Large intestine (tissue), 3 donors: ENCODE results near the gene ACADSB. TPM values are rescaled to one million over a fixed set of nuclear protein-coding genes. Genes with fewer than 3 reads are reported as not detected.

ENCODE experiments used
- DNase-seq, 2 donors: peaks; one replicate each; pipeline versions ENCODE4 v3.0.0 to v3.0.0-alpha.2; 2013
- H3K27ac ChIP-seq: one replicate; pipeline ENCODE4 v1.5.1; 2013; ENCODE audit warnings: low read length
- H3K27me3 ChIP-seq: 2 replicates; pipeline ENCODE4 v1.6.1; 2013; ENCODE audit warnings: low read length; ENCODE audit not compliant: control insufficient read depth, insufficient read depth
- H3K36me3 ChIP-seq: 2 replicates; pipeline ENCODE4 v1.6.1; 2013; ENCODE audit warnings: low read length; ENCODE audit not compliant: control insufficient read depth, insufficient read depth
- H3K4me1 ChIP-seq: one replicate; pipeline ENCODE4 v1.6.1; 2013; ENCODE audit warnings: low read length; ENCODE audit not compliant: control insufficient read depth, insufficient read depth
- H3K4me3 ChIP-seq: one replicate; pipeline ENCODE4 v1.5.1; 2013; ENCODE audit warnings: low read length
- H3K9me3 ChIP-seq: one replicate; pipeline ENCODE4 v1.6.1; 2013; ENCODE audit warnings: mild to moderate bottlenecking, low read depth, low read length, moderate library complexity; ENCODE audit not compliant: control insufficient read depth
- WGBS: methylation state at CpG from one replicate; pipeline ENCODE4 v1.1.5; 2013; ENCODE audit warnings: low lambda C conversion rate; ENCODE audit not compliant: insufficient coverage; 5-methylcytosine and 5-hydroxymethylcytosine counted together
- polyA plus RNA-seq: library from polyadenylated mRNA; unstranded; fragments of 120-200 nt; gene quantifications from one replicate; pipeline ENCODE4 v1.2.1, GENCODE V29; 2013

ACADSB gene
- polyA plus RNA-seq, 1 donor = 19.6 TPM

DNA sequence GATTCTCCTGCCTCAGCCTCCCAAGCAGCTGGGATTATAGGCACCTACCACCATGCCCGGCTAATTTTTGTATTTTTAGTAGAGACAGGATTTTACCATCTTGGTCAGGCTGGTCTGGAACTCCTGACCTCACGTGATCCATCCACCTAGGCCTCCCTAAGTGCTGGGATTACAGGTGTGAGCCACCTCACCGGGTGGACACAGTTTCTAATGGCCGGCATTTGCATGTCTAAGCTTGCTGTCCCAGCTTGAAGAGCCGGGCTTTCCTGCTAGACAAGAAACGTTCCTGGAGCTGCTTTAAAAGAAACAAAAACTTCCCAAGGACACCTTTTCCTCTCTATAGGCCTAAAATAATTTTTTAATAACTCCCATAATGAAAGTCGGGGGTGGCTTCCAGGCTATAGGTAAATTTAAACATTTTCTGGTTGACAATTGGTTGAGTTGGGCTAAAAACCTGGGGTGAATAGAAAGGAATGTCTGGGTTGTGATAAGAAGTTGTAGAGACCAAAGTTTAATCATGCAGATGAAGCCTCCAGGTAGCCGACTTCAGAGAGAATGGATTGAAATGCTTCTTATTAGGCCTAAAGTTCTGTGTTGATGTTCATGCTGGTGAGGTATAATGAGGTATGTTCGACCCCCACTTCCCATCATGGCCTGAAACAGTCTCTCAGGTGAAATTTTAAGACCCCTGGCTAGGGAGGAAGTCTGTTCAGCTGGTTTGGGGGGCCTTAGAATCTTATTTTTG, 8.8 kb downstream of the ACADSB start:
- no peaks in the 10 kb centered on the region for H3K36me3 ChIP-seq
- no peak overlapping the region for H3K27ac ChIP-seq
- WGBS = 17% methylated on average over 1 of the region's 9 CpGs
- no peak for DNase-seq
- no peaks in the 10 kb centered on the region for H3K4me1 ChIP-seq
- H3K9me3 ChIP-seq = no peaks in the 10 kb centered on the region
- no peak overlapping the region for H3K4me3 ChIP-seq
- H3K27me3 ChIP-seq = no peaks in the 10 kb centered on the region

DNA sequence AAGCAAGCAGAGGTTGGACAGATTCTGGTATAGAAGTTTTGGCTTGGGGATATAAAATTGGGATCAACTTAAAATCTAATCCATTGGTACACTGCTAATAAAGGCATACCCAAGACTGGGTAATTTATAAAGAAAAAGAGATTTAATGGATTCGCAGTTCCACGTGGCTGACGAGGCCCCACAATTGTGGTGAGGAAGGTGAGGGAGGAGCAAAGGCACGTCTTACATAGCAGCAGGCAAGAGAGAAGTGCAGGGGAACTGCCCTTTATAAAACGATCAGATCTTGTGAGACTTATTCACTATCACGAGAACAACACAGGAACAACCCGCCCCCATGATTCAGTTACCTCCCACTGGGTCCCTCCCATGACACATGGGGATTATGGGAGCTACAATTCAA, 9.7 kb downstream of the ACADSB start:
- H3K4me3 ChIP-seq = no peak overlapping the region
- no peaks in the 10 kb centered on the region for H3K27me3 ChIP-seq
- H3K4me1 ChIP-seq = no peaks in the 10 kb centered on the region
- H3K36me3 ChIP-seq = no peaks in the 10 kb centered on the region
- DNase-seq = no peak
- H3K9me3 ChIP-seq = no peaks in the 10 kb centered on the region
- no CpG with 5 or more reads among the region's 7 CpGs for WGBS
- no peak overlapping the region for H3K27ac ChIP-seq

DNA sequence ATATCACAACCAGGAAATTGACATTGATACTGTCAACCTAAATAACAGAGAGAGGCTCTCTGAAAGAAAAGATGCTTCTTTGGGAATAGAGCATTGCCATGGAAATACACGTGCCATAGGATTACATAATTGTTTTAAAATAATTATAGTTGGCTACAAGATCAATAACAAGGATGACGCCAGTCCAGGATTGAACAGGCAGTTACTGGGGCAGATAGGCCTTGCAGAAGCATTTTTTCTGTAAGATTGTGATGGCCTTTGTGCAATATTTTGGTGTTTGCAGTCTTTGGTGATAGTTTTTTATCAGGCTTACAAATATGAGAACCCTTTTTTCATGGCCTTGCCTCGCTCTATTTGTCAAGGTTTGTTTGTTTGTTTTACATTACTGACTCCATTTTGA, 10.5 kb downstream of the ACADSB start:
- no peak overlapping the region for H3K4me3 ChIP-seq
- no peaks in the 10 kb centered on the region for H3K36me3 ChIP-seq
- DNase-seq = no peak
- 90% methylated on average over 2 of the region's 3 CpGs for WGBS
- H3K9me3 ChIP-seq = no peaks in the 10 kb centered on the region
- H3K27me3 ChIP-seq = no peaks in the 10 kb centered on the region
- H3K27ac ChIP-seq = no peak overlapping the region
- H3K4me1 ChIP-seq = no peaks in the 10 kb centered on the region

DNA sequence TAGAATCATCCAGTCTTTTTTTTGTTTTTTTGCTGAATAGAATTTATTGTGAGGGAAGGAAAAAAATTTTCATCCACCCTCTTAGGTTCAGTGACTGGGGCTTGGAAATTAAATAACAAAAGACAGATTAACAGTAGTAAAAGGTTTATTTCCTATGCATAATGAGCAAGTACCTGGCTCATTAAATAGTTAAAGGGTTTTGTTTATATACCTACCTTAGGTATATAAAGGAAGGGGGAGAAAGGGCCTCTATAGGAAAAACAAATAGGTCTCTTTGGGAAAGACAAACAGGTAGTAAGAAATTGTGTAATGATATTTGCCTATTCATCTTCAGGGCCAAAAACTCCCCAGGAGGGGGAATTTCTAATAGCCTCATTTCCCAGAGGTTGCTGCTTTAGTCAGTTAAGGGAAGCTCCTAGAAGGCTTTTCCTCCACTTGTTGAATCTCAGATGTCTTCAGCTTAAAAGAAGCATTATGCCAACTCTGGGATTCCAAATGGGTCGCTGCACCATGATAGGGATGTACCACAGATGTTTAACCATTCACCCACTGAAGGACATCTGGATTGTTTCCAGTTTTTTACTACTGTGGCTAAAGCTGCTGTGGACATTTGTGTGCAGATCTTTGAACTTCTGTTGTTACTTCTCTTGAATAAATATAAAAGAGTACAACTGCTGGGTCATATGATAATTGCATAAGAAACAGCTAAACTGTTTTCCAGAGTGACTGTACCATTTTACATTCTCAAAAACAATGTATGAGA, 11.3 kb downstream of the ACADSB start:
- no peaks in the 10 kb centered on the region for H3K4me1 ChIP-seq
- H3K27me3 ChIP-seq = no peaks in the 10 kb centered on the region
- no peak for DNase-seq
- no peaks in the 10 kb centered on the region for H3K9me3 ChIP-seq
- WGBS = no CpG with 5 or more reads among the region's 1 CpG
- H3K27ac ChIP-seq = no peak overlapping the region
- H3K4me3 ChIP-seq = no peak overlapping the region
- no peaks in the 10 kb centered on the region for H3K36me3 ChIP-seq

DNA sequence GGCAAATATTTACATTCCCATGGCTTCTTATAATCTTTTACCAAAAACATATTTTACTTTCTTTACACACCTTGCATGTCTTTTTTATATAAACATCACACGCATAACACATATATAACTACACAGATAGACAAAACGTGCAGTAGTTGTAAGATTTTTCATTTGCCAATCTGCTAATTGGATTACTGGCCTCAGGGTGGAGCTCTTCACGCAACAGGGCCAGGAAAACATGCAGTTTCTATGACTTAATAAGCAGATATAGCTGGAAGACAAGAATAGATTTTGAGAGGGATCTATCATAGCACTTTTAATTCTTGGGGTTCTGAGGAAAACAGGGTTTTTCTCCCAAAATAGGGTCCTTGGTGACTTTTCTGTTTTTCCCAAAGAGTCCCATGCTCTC, 12.7 kb downstream of the ACADSB start:
- Histone ChIP-seq H3K36me3 (no peaks in the 10 kb centered on the region), H3K9me3 (no peaks in the 10 kb centered on the region), H3K27ac (no peak overlapping the region), H3K27me3 (no peaks in the 10 kb centered on the region), H3K4me1 (no peaks in the 10 kb centered on the region), H3K4me3 (no peak overlapping the region)
- no peak for DNase-seq
- WGBS = 50% methylated on average over 1 of the region's 3 CpGs

DNA sequence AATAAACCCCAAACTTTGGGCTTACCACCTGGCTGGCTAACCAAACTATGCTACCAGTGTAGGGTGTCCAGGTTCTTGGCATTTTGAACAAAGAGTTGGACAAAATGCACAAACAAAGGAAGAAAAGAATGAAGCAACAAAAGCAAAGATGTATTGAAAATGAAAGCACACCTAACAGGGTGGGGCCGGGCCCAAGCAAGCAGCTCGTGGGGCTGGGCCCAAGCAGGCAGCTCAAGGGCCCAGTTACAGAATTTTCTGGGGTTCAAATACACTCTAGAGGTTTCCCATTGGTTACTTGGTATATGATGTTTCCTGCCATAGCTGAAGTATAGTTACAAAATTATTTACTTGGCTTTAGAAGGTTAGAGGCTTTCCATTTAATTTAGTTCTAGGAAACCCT, 15.7 kb downstream of the ACADSB start:
- Histone ChIP-seq H3K9me3 (no peaks in the 10 kb centered on the region), H3K27me3 (no peaks in the 10 kb centered on the region), H3K4me1 (no peaks in the 10 kb centered on the region), H3K27ac (no peak overlapping the region), H3K36me3 (no peaks in the 10 kb centered on the region), H3K4me3 (no peak overlapping the region)
- no CpG with 5 or more reads among the region's 2 CpGs for WGBS
- no peak for DNase-seq

DNA sequence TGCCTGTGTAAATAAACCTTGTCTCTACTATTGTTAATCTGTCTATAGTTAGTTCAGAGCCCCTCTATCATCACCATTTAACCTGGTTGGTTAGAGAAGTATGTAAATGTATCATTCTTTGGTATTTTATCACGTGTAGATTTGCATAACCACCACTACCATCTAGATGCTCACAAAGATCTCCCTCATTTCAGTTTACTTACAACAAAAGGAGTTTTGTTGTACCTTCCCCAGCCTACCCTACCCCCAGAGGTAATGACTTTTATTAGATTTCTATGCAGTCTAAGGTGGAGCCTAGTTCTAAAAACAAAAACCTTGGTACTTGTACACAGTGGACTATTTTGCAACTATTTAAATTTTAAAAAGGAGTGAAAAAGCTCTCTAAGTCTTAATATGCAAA, 17.5 kb downstream of the ACADSB start:
- H3K4me3 ChIP-seq = no peak overlapping the region
- DNase-seq = no peak
- no peaks in the 10 kb centered on the region for H3K4me1 ChIP-seq
- H3K27me3 ChIP-seq = no peaks in the 10 kb centered on the region
- H3K9me3 ChIP-seq = no peaks in the 10 kb centered on the region
- WGBS = no CpG with 5 or more reads among the region's 1 CpG
- H3K27ac ChIP-seq = no peak overlapping the region
- no peaks in the 10 kb centered on the region for H3K36me3 ChIP-seq

DNA sequence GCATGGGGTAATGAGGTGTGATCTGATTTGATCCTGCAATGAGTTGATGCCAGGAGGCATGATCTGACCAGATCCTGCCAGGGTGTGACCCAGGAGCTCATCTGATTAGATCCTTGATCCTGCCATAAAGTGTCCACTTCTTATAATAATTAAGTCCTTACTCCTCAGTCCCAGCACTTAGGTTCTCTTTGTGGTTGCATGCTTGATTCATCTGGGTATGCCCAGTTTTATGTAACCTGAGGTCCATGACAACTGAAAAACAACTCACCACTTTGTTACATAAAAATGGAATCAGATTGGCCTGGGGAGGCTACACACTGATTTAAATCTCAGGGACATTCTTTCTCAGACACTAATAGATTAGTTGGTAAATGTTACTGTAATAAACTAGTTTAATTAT, 19.1 kb downstream of the ACADSB start:
- Histone ChIP-seq H3K4me1 (no peaks in the 10 kb centered on the region), H3K27me3 (no peaks in the 10 kb centered on the region), H3K4me3 (no peak overlapping the region), H3K9me3 (no peaks in the 10 kb centered on the region), H3K36me3 (no peaks in the 10 kb centered on the region), H3K27ac (no peak overlapping the region)
- no peak for DNase-seq

DNA sequence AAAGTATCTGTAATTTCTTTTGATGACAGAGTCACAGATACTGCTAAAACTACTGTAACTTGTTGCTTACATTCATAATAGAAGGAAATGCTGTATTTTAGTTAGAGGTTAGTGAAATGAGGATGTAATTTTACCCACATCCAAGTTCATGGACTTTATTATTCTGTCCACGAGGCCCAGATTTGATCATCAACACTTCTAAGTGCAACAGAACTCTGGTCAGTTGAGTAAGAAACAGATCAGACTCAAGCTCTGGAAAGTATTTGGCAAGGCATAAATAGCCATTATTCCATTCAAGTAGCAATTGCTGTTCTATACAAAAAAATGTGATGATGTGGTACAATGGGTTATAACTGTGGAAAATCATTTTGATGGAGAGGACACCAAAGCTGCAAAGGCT, 22.3 kb downstream of the ACADSB start:
- Histone ChIP-seq H3K27me3 (no peaks in the 10 kb centered on the region), H3K27ac (no peak overlapping the region), H3K4me1 (no peaks in the 10 kb centered on the region), H3K9me3 (no peaks in the 10 kb centered on the region), H3K4me3 (no peak overlapping the region), H3K36me3 (peaks cover 4% of the 10 kb centered on the region)
- WGBS = 60% methylated on average over 1 of the region's 1 CpG
- DNase-seq = no peak

DNA sequence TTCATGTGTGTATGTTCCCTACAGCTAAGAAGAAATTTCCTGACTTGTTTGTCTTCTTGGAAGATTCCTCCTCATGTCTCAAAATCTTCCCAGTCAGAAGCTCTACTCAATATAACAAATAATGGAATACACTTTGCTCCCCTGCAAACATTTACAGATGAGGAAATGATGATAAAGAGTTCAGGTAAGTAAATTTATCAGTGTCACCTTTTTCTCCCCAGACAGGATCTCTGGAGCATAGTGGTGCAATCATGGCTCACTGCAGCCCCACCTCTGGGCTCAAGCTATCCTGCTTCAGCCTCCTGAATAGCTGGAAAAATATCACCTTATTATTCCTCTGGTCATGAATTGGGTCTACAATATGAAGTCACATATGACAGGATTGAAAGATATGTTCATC, 25.5 kb downstream of the ACADSB start:
- Histone ChIP-seq H3K4me3 (no peak overlapping the region), H3K9me3 (no peaks in the 10 kb centered on the region), H3K27me3 (no peaks in the 10 kb centered on the region), H3K27ac (no peak overlapping the region), H3K4me1 (no peaks in the 10 kb centered on the region), H3K36me3 (peaks cover 10% of the 10 kb centered on the region)
- peak in 1 of 2 donors; percentile 26 for DNase-seq
